Liver (tissue), 9 donors: ENCODE results near the gene ITGA11. TPM values are rescaled to one million over a fixed set of nuclear protein-coding genes. Genes with fewer than 3 reads are reported as not detected.
A peak's percentile ranks its signal among the peaks of the same experiment; 100 is the strongest.

Source experiments
- DNase-seq: peaks from one replicate; pipeline ENCODE4 v3.0.0-alpha.2; 2017; ENCODE audit warnings: low spot score
- H3K27ac ChIP-seq, 2 donors: one replicate each; pipeline ENCODE4 v1.7.0; 2013; ENCODE audit warnings: inconsistent platforms in 2 of 2, low read length in 2 of 2, control low read depth in 1 of 2, low read depth in 1 of 2, mild to moderate bottlenecking in 1 of 2
- H3K27me3 ChIP-seq, 4 donors: one replicate each; pipeline versions ENCODE4 v1.6.1 to v1.7.0; 2013; ENCODE audit warnings: low read length in 3 of 4, inconsistent platforms in 1 of 4, mild to moderate bottlenecking in 1 of 4, moderate library complexity in 1 of 4; ENCODE audit not compliant: control insufficient read depth in 4 of 4, insufficient read depth in 4 of 4
- H3K36me3 ChIP-seq, 4 donors: one replicate each; pipeline versions ENCODE4 v1.6.1 to v1.7.0; 2013; ENCODE audit warnings: low read length in 3 of 4, mild to moderate bottlenecking in 3 of 4, low read depth in 1 of 4, moderate library complexity in 1 of 4; ENCODE audit not compliant: control insufficient read depth in 4 of 4, insufficient read depth in 3 of 4
- H3K4me1 ChIP-seq, 4 donors: one replicate each; pipeline versions ENCODE4 v1.6.1 to v1.7.0; 2013; ENCODE audit warnings: low read length in 3 of 4, mild to moderate bottlenecking in 3 of 4, moderate library complexity in 1 of 4; ENCODE audit not compliant: control insufficient read depth in 4 of 4, insufficient read depth in 4 of 4
- H3K4me3 ChIP-seq, 3 donors: one replicate each; pipeline versions ENCODE4 v1.6.1 to v1.7.0; 2013; ENCODE audit warnings: low read length in 3 of 3, control low read depth in 1 of 3, low read depth in 1 of 3, mild to moderate bottlenecking in 1 of 3
- H3K9ac ChIP-seq, 2 donors: one replicate each; pipeline ENCODE4 v1.7.0; 2013; ENCODE audit warnings: low read length in 2 of 2, mild to moderate bottlenecking in 2 of 2, moderate library complexity in 2 of 2, control low read depth in 1 of 2, low read depth in 1 of 2
- H3K9me3 ChIP-seq, 4 donors: one replicate each; pipeline versions ENCODE4 v1.6.1 to v1.7.0; 2013; ENCODE audit warnings: low read length in 3 of 4; ENCODE audit not compliant: control insufficient read depth in 4 of 4
- ATF3 ChIP-seq: IDR thresholded peaks from 2 replicates; pipeline ENCODE4 v1.6.1; 2016; ENCODE audit warnings: antibody characterized with exemption
- CTCF ChIP-seq: fragments of 150-350 bp; IDR thresholded peaks from 2 replicates; pipeline ENCODE4 v1.5.1; 2017; ENCODE audit warnings: improper control_type of control experiment, low read depth, low read length; ENCODE audit not compliant: missing input control
- EGR1 ChIP-seq, 2 donors: IDR thresholded peaks; 2 replicates each; pipeline ENCODE4 v1.6.1; 2016 to 2018; ENCODE audit warnings: antibody characterized with exemption in 2 of 2, low read depth in 2 of 2
- FOXA1 ChIP-seq: IDR thresholded peaks from 2 replicates; pipeline ENCODE4 v1.6.1; 2016; ENCODE audit warnings: antibody characterized with exemption
- FOXA2 ChIP-seq: IDR thresholded peaks from 2 replicates; pipeline ENCODE4 v1.6.1; 2016; ENCODE audit warnings: antibody characterized with exemption
- GABPA ChIP-seq, 2 donors: IDR thresholded peaks in 1 of 2; conservative IDR thresholded peaks in 1 of 2; 2 replicates each; pipeline ENCODE4 v1.6.1; 2016; ENCODE audit warnings: antibody characterized with exemption in 2 of 2, mild to moderate bottlenecking in 1 of 2, moderate library complexity in 1 of 2
- HNF4A ChIP-seq, 2 donors: conservative IDR thresholded peaks; 2 replicates each; pipeline ENCODE4 v1.6.1; 2016; ENCODE audit warnings: antibody characterized with exemption in 2 of 2, mild to moderate bottlenecking in 2 of 2
- HNF4G ChIP-seq: IDR thresholded peaks from 2 replicates; pipeline ENCODE4 v1.6.1; 2016; ENCODE audit warnings: antibody characterized with exemption
- MAX ChIP-seq: IDR thresholded peaks from 2 replicates; pipeline ENCODE4 v1.6.1; 2016; ENCODE audit warnings: antibody characterized with exemption
- NR2F2 ChIP-seq: IDR thresholded peaks from 2 replicates; pipeline ENCODE4 v1.6.1; 2016; ENCODE audit warnings: antibody characterized with exemption
- RAD21 ChIP-seq, 2 donors: IDR thresholded peaks; 2 replicates each; pipeline ENCODE4 v1.6.1; 2016; ENCODE audit warnings: antibody characterized with exemption in 2 of 2, mild to moderate bottlenecking in 2 of 2
- REST ChIP-seq: IDR thresholded peaks from 2 replicates; pipeline ENCODE4 v1.6.1; 2016; ENCODE audit warnings: antibody characterized with exemption, mild to moderate bottlenecking
- RXRA ChIP-seq, 2 donors: IDR thresholded peaks; 2 replicates each; pipeline ENCODE4 v1.6.1; 2017 to 2018; ENCODE audit warnings: antibody characterized with exemption in 2 of 2, mild to moderate bottlenecking in 1 of 2
- SP1 ChIP-seq: IDR thresholded peaks from 2 replicates; pipeline ENCODE4 v1.6.1; 2018; ENCODE audit warnings: antibody characterized with exemption, mild to moderate bottlenecking
- TAF1 ChIP-seq: conservative IDR thresholded peaks from 2 replicates; pipeline ENCODE4 v1.6.1; 2016; ENCODE audit warnings: antibody characterized with exemption, mild to moderate bottlenecking
- YY1 ChIP-seq: IDR thresholded peaks from 2 replicates; pipeline ENCODE4 v1.6.1; 2016; ENCODE audit warnings: antibody characterized with exemption, mild to moderate bottlenecking
- ZBTB33 ChIP-seq: IDR thresholded peaks from 2 replicates; pipeline ENCODE4 v1.6.1; 2016; ENCODE audit warnings: antibody characterized with exemption
- WGBS: extraction: QIAGEN DNeasy Blood & Tissue Kit; methylation state at CpG from one replicate; pipeline ENCODE4 v1.1.7; 2013; 5-methylcytosine and 5-hydroxymethylcytosine counted together
- polyA plus RNA-seq, 2 donors: library from polyadenylated mRNA; stranded (reverse) in 1 of 2; unstranded in 1 of 2; fragments of 200-250 nt in 1 of 2; fragments of >200 nt in 1 of 2; fragmentation: Nextera tagmentation in 1 of 2; extraction: Ambion mirVana in 1 of 2; gene quantifications; one replicate each; pipeline versions ENCODE4 v1.2.1 to v1.2.3, GENCODE V29; 2013 to 2015
- total RNA-seq, 2 donors: library from RNA; depleted of rRNA; stranded (reverse); fragments of >200 nt; gene quantifications; one replicate each; pipeline ENCODE4 v1.2.3, GENCODE V29; 2014
- donor health status: healthy.
- donor health status: healthy.
- donor health status: healthy.
- donor health status: healthy.
- donor health status: healthy.

ITGA11 gene
- total and polyA plus RNA-seq, 4 donors, result 0.32 to 1.0 (median 0.67) TPM

- Histone ChIP-seq H3K27me3 (peaks cover 0 to 4% (median under 1%) of the 10 kb centered on the region in 4 donors), H3K4me1 (no peaks in the 10 kb centered on the region), H3K4me3 (no peak overlapping the region), H3K27ac (no peak overlapping the region), H3K9ac (no peak overlapping the region), H3K36me3 (no peaks in the 10 kb centered on the region), H3K9me3 (no peaks in the 10 kb centered on the region)
- peak; percentile 16 for DNase-seq
- 92% methylated on average over 8 of the region's 8 CpGs for WGBS
- TF ChIP-seq HNF4A (conservative IDR thresholded peaks at IDR 0.05) (no peak), HNF4G (no peak), FOXA1 (no peak), NR2F2 (no peak), ATF3 (no peak), ZBTB33 (no peak), SP1 (no peak), REST (no peak), FOXA2 (no peak), GABPA (IDR thresholded peaks at IDR 0.05 in 1 of 2, conservative IDR thresholded peaks at IDR 0.05 in 1 of 2) (no peak), YY1 (no peak), EGR1 (IDR thresholded peaks at IDR 0.05; ENCODE audit: low read depth in 2 of 2) (no peak), RAD21 (IDR thresholded peaks at IDR 0.05) (no peak), RXRA (IDR thresholded peaks at IDR 0.05) (no peak), CTCF (no peak), MAX (no peak), TAF1 (no peak)
Observed at GRCh38 chr15:68385671-68386586, 46.0 kb downstream of the ITGA11 start.
